Tibial artery (tissue), 4 donors: Measurements from ENCODE around the gene PDLIM3.

ENCODE experiments used
- DNase-seq, 2 donors: peaks; one replicate each; pipeline ENCODE4 v3.0.0-alpha.2; 2019
- H3K27ac ChIP-seq, 2 donors: fragments of 200-600 bp; sonication (generic) in 1 of 2; 1 replicate in 1 of 2; 2 replicates in 1 of 2; pipeline ENCODE4 v1.5.1; 2018 to 2019; ENCODE audit warnings: mild to moderate bottlenecking in 1 of 2
- H3K27me3 ChIP-seq, 2 donors: fragments of 200-600 bp; sonication (generic) in 1 of 2; one replicate each; pipeline versions ENCODE4 v1.5.1 to v1.6.0; 2016 to 2019
- H3K36me3 ChIP-seq, 3 donors: fragments of 200-600 bp; sonication (generic) in 2 of 3; one replicate each; pipeline ENCODE4 v1.5.1; 2016 to 2019; ENCODE audit warnings: mild to moderate bottlenecking in 2 of 3
- H3K4me1 ChIP-seq, 4 donors: fragments of 200-600 bp; sonication (generic) in 2 of 4; 1 replicate in 3 of 4; 2 replicates in 1 of 4; pipeline ENCODE4 v1.5.1; 2016 to 2019
- H3K4me3 ChIP-seq, 2 donors: fragments of 200-600 bp; sonication (generic) in 1 of 2; 1 replicate in 1 of 2; 2 replicates in 1 of 2; pipeline ENCODE4 v1.5.1; 2018 to 2019; ENCODE audit warnings: mild to moderate bottlenecking in 2 of 2
- H3K9me3 ChIP-seq, 3 donors: fragments of 200-600 bp; sonication (generic) in 1 of 3; one replicate each; pipeline ENCODE4 v1.5.1; 2016 to 2019
- intact Hi-C: fragments of 100-400 bp; cut with DNase I; formaldehyde crosslinking; loops from one replicate; pipeline ENCODE4 v1.15.0; 2023; ENCODE audit warnings: low total_unique reads
- TF ChIP-seq, protein P1 (sequence below), 2 experiments: fragments of 200-600 bp in 1 of 2; fragments of 450-650 bp in 1 of 2; IDR thresholded peaks; one replicate each; pipeline ENCODE4 v1.5.1; 2017 to 2019; ENCODE audit warnings: antibody characterized with exemption in 2 of 2, mild to moderate bottlenecking in 1 of 2, moderate library complexity in 1 of 2

Gene PDLIM3

DNA sequence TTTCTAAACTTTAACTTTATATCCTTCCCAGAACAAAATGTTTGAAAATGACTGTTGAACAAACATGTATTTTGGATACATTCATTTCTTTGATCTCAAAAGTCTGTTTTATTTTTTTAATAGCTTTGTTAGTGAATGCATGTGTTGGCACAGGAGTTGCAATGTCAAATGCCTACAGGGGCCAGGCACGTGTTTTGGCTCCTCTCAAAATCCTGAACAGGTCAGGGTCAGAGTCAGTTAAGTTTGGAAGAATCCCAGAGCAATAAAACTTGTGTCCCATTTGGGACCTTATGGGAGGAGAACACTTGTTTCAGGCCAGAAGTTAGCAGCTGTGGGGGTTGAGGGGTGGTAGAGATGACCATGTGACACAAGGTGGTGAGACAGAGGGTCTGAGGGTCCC, 34.7 kb downstream of the PDLIM3 start:
- TF ChIP-seq, protein P1, sequence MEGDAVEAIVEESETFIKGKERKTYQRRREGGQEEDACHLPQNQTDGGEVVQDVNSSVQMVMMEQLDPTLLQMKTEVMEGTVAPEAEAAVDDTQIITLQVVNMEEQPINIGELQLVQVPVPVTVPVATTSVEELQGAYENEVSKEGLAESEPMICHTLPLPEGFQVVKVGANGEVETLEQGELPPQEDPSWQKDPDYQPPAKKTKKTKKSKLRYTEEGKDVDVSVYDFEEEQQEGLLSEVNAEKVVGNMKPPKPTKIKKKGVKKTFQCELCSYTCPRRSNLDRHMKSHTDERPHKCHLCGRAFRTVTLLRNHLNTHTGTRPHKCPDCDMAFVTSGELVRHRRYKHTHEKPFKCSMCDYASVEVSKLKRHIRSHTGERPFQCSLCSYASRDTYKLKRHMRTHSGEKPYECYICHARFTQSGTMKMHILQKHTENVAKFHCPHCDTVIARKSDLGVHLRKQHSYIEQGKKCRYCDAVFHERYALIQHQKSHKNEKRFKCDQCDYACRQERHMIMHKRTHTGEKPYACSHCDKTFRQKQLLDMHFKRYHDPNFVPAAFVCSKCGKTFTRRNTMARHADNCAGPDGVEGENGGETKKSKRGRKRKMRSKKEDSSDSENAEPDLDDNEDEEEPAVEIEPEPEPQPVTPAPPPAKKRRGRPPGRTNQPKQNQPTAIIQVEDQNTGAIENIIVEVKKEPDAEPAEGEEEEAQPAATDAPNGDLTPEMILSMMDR (IDR thresholded peaks at IDR 0.05): no peak
- H3K27ac ChIP-seq: peak overlapping the region in 1 of 2 donors; percentile 56
- intact Hi-C loops: no loop called here
- peaks cover 23 to 40% (median 33%) of the 10 kb centered on the region in 3 donors for H3K36me3 ChIP-seq
- no peaks in the 10 kb centered on the region for H3K9me3 ChIP-seq
- H3K27me3 ChIP-seq: no peaks in the 10 kb centered on the region
- H3K4me3 ChIP-seq: no peak overlapping the region
- H3K4me1 ChIP-seq: peaks cover 0 to 44% (median 11%) of the 10 kb centered on the region in 4 donors
- no peak for DNase-seq

DNA sequence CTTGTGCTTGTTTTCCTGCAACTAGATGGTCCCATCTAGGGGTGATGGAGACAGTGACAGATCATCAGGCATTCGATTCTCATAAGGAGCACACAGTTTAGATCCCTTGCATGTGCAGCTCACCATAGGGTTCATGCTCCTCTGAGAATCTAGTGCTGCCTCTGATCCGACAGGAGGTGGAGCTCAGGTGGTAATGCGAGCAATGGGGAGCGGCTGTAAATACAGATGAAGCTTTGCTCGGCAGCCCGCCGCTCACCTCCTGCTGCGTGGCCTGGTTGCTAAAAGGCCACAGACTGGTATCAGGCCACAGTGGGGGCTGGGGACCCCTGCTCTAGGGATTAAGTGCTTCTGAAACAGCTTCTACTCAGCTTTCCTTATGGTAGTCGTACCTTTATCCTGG, 35.3 kb downstream of the PDLIM3 start:
- DNase-seq: no peak
- peak overlapping the region in 1 of 2 donors; percentile 56 for H3K27ac ChIP-seq
- intact Hi-C loops: no loop called here

DNA sequence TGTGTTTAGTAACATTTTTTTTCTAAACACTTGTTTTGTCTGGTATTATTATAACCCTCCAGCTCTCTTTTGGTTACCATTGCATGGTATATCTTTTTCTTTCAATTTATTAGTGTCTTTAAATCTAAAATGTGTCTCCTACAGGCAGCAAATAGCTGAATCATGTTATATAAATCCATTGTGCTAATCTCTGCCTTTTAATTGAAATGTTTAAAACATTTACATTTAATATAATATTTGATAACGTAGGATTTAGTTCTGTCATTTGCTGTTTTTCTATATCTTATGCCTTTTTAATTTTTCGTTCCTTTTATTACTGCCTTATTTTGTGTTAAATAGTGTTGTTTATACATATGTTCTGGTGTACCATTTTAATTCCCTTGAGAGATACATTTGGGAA, 46.7 kb downstream of the PDLIM3 start:
- Histone ChIP-seq H3K9me3 (no peaks in the 10 kb centered on the region), H3K27ac (no peak overlapping the region), H3K4me1 (no peaks in the 10 kb centered on the region), H3K27me3 (no peaks in the 10 kb centered on the region), H3K4me3 (no peak overlapping the region), H3K36me3 (no peaks in the 10 kb centered on the region)
- DNase-seq: no peak
- TF ChIP-seq, protein P1 (IDR thresholded peaks at IDR 0.05): no peak
- intact Hi-C loops: no loop called here

More for the DNA sequence above, 35.3 kb downstream of the PDLIM3 start:
- TF ChIP-seq, protein P1 (IDR thresholded peaks at IDR 0.05): no peak
- Histone ChIP-seq H3K9me3 (no peaks in the 10 kb centered on the region), H3K4me1 (peaks cover 0 to 39% (median 11%) of the 10 kb centered on the region in 4 donors), H3K27me3 (no peaks in the 10 kb centered on the region), H3K36me3 (peaks cover 23 to 40% (median 28%) of the 10 kb centered on the region in 3 donors), H3K4me3 (no peak overlapping the region)

DNA sequence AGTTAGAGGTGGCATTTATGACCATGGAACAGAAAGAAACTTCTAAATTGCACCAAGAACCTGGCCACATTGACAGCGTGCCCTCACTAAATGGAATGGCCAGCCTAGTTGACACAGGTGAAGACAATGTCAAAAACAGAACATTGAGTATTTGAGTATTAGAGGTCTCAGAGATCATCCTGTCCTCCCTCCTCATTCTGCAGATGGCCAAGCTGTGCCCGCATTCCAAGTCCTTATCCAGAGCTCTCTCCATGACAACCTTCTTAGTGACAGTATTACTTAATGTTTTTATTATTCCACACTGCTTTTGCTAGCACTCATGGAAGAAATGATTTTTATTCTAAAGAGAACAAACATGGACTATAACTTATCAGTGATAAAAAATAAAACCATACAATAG, 53.9 kb downstream of the PDLIM3 start:
- TF ChIP-seq, protein P1 (IDR thresholded peaks at IDR 0.05): no peak
- Histone ChIP-seq H3K4me3 (no peak overlapping the region), H3K27ac (peak overlapping the region in 1 of 2 donors; percentile 20), H3K36me3 (no peaks in the 10 kb centered on the region), H3K9me3 (no peaks in the 10 kb centered on the region), H3K27me3 (no peaks in the 10 kb centered on the region), H3K4me1 (peaks cover 0 to 22% (median 14%) of the 10 kb centered on the region in 4 donors)
- no peak for DNase-seq
- intact Hi-C loops: no loop called here

DNA sequence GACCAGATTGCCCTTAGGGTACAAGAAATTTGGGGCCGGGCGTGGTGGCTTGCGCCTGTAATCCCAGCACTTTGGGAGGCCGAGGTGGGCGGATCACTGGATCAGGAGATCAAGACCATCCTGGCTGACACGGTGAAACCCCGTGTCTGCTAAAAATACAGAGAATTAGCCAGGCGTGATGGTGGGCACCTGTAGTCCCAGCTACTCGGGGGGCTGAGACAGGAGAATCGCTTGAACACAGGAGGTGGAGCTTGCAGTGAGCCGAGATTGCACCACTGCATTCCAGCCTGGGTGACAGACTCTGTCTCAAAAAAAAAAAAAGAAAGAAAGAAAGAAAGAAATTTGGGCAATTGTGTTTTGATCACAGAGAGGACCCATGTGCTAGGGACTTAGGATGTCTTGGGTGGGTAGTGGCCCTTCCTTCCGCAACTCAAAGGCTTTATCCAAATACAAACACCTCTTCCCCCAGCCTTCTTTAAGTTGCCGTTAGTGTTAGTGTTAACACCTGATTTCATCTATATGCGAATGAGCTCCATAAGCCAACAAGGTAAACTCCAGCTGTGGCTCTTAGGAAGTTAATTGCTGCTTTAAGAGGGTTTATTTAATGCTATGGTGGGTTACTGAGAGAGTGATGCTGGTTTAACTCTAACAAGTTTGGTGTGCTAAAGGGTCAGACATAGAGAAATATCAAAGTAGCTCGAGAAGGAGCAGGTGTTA, 55.1 kb downstream of the PDLIM3 start:
- TF ChIP-seq, protein P1 (IDR thresholded peaks at IDR 0.05): no peak
- Histone ChIP-seq H3K36me3 (no peaks in the 10 kb centered on the region), H3K4me1 (peaks cover 0 to 22% (median 14%) of the 10 kb centered on the region in 4 donors), H3K9me3 (no peaks in the 10 kb centered on the region), H3K27ac (peak overlapping the region; percentile 63 to 65), H3K27me3 (no peaks in the 10 kb centered on the region), H3K4me3 (no peak overlapping the region)
- intact Hi-C loops: no loop called here
- DNase-seq: no peak
